Measurements from ENCODE around the gene P2RY8. TPM values are rescaled to one million over a fixed set of nuclear protein-coding genes. Genes with fewer than 3 reads are reported as not detected.

P2RY8 gene
- total RNA-seq, 1 experiment from 2014 or later, result not detected

- H3K27ac ChIP-seq (ENCODE audit: low read depth, low read length, poor library complexity, severe bottlenecking), result no peak overlapping the region
- ChIA-PET POLR2A (ENCODE audit: low non-redundant PET) (no interaction called here), CTCF (no interaction called here)
- BruUV-seq (replicated peaks), result no TSS peak
- peaks cover 53% of the 10 kb centered on the region for H3K27me3 ChIP-seq (replicated peaks; ENCODE audit: insufficient read depth, low read depth, low read length, poor library complexity)
- no peak overlapping the region for H3K4me3 ChIP-seq (ENCODE audit: low read depth, low read length, poor library complexity, severe bottlenecking)
- intact Hi-C loops (cut with micrococcal nuclease; ENCODE audit: unreplicated experiment), result no loop called here
- TF ChIP-seq EZH2 (IDR thresholded peaks at IDR 0.05; ENCODE audit: borderline replicate concordance, low read depth, low read length, poor library complexity, severe bottlenecking) (no peak), CTCF (conservative IDR thresholded peaks at IDR 0.05; ENCODE audit: low read depth, low read length) (no peak)
- H3K4me1 ChIP-seq (ENCODE audit: insufficient read depth, low read length, poor library complexity, severe bottlenecking), result no peaks in the 10 kb centered on the region
- H3K36me3 ChIP-seq (ENCODE audit: insufficient read depth, low read length, poor library complexity, severe bottlenecking), result no peaks in the 10 kb centered on the region
- no peak for DNase-seq (ENCODE audit: low spot score)
- H3K9me3 ChIP-seq (ENCODE audit: low read depth, low read length, poor library complexity, severe bottlenecking), result no peaks in the 10 kb centered on the region
Measured at GRCh38 chrX:1462596-1463251, 74.3 kb downstream of the P2RY8 start.

- H3K9me3 ChIP-seq (ENCODE audit: low read depth, low read length, poor library complexity, severe bottlenecking), result no peaks in the 10 kb centered on the region
- H3K27ac ChIP-seq (ENCODE audit: low read depth, low read length, poor library complexity, severe bottlenecking), result no peak overlapping the region
- ChIA-PET CTCF (no interaction called here), POLR2A (ENCODE audit: low non-redundant PET) (no interaction called here)
- no peak overlapping the region for H3K4me3 ChIP-seq (ENCODE audit: low read depth, low read length, poor library complexity, severe bottlenecking)
- DNase-seq (ENCODE audit: low spot score), result no peak
- no peak for TF ChIP-seq EZH2 (IDR thresholded peaks at IDR 0.05; ENCODE audit: borderline replicate concordance, low read depth, low read length, poor library complexity, severe bottlenecking)
- TF ChIP-seq CTCF (conservative IDR thresholded peaks at IDR 0.05; ENCODE audit: low read depth, low read length), result no peak
- BruUV-seq (replicated peaks), result no TSS peak
- intact Hi-C loops (cut with micrococcal nuclease; ENCODE audit: unreplicated experiment), result no loop called here
- no peaks in the 10 kb centered on the region for H3K4me1 ChIP-seq (ENCODE audit: insufficient read depth, low read length, poor library complexity, severe bottlenecking)
- H3K36me3 ChIP-seq (ENCODE audit: insufficient read depth, low read length, poor library complexity, severe bottlenecking), result no peaks in the 10 kb centered on the region
- H3K27me3 ChIP-seq (replicated peaks; ENCODE audit: insufficient read depth, low read depth, low read length, poor library complexity), result peaks cover 47% of the 10 kb centered on the region
Measured at GRCh38 chrX:1462110-1462509, 74.9 kb downstream of the P2RY8 start.

GRCh38 chrX:1455948-1456280 is 81.1 kb downstream of the P2RY8 start:
- no TSS peak for BruUV-seq (replicated peaks)
- Histone ChIP-seq H3K36me3 (ENCODE audit: insufficient read depth, low read length, poor library complexity, severe bottlenecking) (no peaks in the 10 kb centered on the region), H3K9me3 (ENCODE audit: low read depth, low read length, poor library complexity, severe bottlenecking) (no peaks in the 10 kb centered on the region), H3K4me3 (ENCODE audit: low read depth, low read length, poor library complexity, severe bottlenecking) (no peak overlapping the region), H3K4me1 (ENCODE audit: insufficient read depth, low read length, poor library complexity, severe bottlenecking) (no peaks in the 10 kb centered on the region), H3K27me3 (replicated peaks; ENCODE audit: insufficient read depth, low read depth, low read length, poor library complexity) (no peaks in the 10 kb centered on the region), H3K27ac (ENCODE audit: low read depth, low read length, poor library complexity, severe bottlenecking) (no peak overlapping the region)
- no peak for DNase-seq (ENCODE audit: low spot score)
- TF ChIP-seq EZH2 (IDR thresholded peaks at IDR 0.05; ENCODE audit: borderline replicate concordance, low read depth, low read length, poor library complexity, severe bottlenecking) (no peak), CTCF (conservative IDR thresholded peaks at IDR 0.05; ENCODE audit: low read depth, low read length) (no peak)
- CTCF ChIA-PET, result no interaction called here
- intact Hi-C loops (cut with micrococcal nuclease; ENCODE audit: unreplicated experiment), result loop anchor here (2.0 to 10.0 kb wide), 3 partner anchors 125 to 1139 kb away; no protein-coding TSS in a partner anchor
- POLR2A ChIA-PET (ENCODE audit: low non-redundant PET), result no interaction called here

Measured in A673 (cell line).